ENCODE data around the gene DAND5.

- TF ChIP-seq CTCF (IDR thresholded peaks at IDR 0.05), result no peak
- no peak for TF ChIP-seq EZH2 (IDR thresholded peaks at IDR 0.05; ENCODE audit: borderline replicate concordance, insufficient read depth, low read depth, low read length, poor library complexity, severe bottlenecking)
Measured at GRCh38 chr19:13019332-13019731, 50.0 kb downstream of the DAND5 start.

Measured in B cell (primary cell).